NOMO-1 (cell line): ENCODE data around the gene CCL13.

Experiments
- DNase-seq, 2 experiments: peaks; one replicate each; lab custom pipeline; 2025; ENCODE audit not compliant: unreplicated experiment in 2 of 2; lab: John Stamatoyannopoulos, UW

CCL13 gene

DNA sequence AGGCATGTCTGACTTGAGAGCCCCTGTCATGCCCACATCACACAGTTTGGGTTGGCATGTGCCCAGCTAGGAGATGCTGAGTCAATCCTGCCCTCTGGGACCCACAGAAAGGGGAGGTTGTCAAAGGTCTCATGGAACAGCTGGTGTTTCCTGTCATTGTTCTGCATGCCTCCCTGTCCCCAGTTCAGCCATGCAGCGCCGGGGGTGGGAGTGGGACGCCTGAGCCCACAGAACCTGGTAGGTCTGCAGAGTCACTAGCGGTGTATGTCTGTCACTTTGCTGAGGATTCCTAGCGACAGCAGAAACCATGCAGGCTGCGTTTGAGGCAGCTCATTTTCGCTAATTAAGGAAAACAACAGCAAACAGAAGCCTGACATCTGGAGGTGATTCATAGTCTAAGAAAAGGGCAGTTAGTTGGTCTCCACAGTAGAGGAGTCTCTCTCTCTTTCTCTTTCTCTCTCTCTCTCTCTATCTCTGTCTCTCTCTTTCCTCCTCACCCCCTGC lies 26.4 kb downstream of the CCL13 start:
- DNase-seq: peak in 1 of 2 experiments; percentile 51

- no peak for DNase-seq
These were observed 26.9 kb downstream of the CCL13 start for GRCh38 chr17:34383216-34383615.

DNA sequence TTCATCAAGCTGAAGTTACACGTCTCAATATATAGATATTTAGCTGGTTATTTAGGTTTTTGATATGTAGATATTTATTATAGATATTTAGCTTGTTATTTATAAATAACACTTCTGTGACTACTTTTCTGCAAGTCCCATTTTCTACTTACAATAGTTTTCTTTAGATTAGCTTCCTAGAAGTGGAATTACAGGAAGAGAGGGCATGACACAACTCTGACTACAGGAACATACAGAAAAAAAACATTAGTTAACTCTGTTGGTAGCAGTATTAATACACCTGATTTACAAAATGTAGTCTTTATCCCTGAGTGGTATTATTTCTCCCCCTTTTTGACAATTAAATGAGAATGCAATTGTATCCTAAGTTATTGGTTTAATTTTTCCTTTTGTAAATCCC lies 28.0 kb downstream of the CCL13 start:
- no peak for DNase-seq

DNA sequence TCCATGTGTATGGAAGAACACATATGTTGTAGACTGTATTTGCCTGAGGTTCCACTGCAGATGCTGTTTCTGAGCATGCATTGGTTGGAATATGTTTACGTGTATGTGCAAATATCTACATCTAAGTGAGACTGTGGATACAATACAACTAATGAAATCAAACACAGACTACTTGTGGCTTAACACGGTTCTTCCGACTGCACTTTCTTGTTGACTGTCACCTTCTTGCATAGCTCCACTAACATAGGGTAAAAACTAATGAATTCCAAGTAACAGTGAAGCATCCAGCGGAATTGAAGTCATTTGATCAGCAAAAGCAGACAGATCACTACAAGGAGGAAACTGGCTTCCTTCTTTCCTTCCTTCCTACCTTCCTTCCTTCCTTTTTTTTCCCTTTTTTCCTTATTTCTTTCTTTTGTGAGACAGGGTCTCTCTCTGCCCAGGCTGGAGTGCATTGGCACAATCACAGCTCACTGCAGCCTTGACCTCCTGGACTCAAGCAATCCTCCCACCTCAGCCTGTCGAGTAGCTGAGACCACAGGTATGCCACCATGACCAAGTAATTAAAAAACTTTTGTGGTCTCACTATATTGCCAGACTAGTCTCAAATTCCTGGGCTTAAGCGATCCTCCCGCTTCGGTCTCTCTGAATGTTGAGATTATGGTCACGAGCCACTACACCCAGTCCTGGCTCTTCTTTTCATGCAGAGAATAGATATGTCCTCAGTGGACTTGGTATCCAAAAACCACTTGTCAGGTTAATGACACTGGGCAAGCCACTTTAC lies 28.7 kb downstream of the CCL13 start:
- no peak for DNase-seq

- no peak for DNase-seq
These were observed 30.0 kb downstream of the CCL13 start for GRCh38 chr17:34386343-34386696.

DNA sequence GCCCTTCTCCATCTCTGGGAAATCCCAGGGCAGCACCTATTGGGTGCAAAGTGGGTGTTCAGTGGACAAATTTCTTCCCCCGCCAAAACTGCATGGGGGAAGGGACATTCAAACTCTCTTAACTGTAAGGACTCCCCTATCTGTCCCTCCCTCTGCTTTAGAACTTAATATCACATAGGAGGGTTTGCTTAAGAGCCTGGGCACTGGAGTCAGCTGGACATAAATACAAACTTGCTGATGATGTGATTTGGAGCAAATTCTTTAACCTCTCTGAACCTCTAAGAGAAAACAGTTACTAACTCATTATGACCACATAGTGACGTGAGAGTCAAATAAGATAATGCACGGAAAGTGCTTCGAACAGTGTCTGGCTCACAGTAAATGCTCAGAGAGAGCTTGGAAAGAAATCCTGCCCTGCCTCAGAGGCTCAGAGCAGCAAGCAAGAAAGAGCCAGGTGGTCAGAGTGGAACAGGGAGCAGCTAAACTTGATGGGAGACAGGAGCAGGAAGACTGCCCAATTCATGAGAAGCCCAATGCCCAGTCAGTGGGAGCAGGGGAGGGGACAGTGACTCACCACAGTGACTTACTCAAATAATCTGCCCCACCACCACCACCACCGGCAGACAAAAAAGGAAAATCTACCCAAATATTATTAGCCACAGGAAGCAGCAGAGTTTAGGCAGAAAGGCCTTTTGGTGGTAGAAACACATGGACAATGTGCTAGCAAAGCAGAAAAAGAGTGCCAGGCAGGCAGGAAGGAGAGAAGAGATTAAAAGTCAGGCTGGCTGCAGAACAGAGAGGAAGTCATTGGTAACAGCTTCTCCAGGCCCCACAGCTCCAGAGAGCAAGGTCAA lies 30.6 kb downstream of the CCL13 start:
- peak; percentile 42 to 52 for DNase-seq

GRCh38 chr17:34387566-34387965 lies 31.3 kb downstream of the CCL13 start:
- no peak for DNase-seq

GRCh38 chr17:34389126-34389750 lies 33.0 kb downstream of the CCL13 start:
- DNase-seq: no peak

DNA sequence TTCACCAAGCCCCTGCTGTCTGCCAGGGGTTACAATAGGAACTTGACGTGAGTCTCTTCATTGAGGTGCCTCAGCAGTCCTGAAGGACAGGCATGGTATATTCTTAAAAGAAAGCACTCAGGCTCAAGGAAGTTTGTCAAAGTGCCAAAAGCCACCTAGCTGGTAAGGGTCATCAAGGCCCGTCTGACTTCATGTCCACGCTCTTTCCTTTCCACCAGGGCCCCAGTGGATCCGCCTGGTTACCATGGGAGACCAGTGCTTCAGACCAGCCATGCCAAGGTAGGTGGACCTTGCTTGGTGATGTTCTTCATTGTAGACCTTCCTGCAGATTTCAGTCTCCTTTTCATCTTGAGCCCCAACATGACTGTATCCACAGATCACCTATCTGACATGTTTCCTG lies 34.4 kb downstream of the CCL13 start:
- DNase-seq: no peak

DNA sequence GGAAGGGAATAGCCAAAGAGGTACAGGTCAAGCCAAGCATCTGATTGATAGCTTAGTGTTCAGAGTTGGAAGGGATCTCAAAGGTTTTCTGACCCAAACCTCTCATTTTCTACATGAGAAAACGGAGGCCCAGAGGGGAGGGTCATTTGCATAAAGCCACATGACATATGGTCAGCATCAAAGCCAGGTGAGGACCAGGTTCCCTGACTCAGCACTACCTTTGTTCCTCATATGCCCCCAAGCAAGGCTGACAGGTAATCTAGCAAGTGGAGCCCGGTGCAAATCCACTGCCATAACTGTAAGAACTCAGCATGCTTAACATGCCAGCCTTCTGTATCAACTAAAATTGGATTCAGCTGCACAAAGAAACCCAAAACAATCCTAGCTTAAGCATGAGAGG lies 35.0 kb downstream of the CCL13 start:
- DNase-seq: no peak

DNA sequence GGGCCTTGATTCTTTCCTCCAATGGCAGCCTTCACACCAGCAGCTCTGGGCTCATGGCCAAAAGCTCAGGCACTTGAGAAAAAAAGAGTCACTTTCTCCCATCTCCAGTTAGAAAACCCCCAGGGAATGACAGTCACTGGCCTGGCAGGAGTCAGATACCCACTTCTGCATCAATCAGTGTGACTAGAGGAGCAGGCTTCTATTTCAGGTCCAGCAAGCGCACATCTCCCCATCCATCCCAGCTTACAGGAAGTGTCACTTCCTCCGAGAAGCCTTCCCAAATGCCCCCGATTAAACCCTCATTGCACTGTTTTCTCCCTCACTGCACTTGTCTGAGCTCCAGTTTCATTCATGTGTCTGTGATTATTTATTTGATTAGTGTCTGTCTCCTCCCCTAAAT lies 37.1 kb downstream of the CCL13 start:
- no peak for DNase-seq

DNA sequence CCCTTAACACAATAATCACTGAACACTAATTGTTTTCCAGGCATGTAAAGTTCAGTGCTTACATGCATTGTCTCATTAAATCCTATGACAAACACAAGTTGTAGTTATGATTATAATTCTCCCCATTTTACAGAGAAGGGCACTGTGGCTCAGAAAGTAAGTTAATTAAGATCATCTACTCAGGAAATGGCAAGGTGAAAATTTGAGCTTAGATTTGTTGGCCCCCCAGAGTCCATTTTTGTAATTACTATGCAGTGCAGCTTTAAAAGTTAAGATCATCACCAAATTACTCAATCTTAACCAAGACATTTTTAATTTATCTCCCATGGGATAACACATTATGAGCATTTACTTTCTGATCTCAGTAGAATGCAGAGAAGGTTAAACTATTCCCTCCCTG lies 41.0 kb downstream of the CCL13 start:
- DNase-seq: no peak

DNA sequence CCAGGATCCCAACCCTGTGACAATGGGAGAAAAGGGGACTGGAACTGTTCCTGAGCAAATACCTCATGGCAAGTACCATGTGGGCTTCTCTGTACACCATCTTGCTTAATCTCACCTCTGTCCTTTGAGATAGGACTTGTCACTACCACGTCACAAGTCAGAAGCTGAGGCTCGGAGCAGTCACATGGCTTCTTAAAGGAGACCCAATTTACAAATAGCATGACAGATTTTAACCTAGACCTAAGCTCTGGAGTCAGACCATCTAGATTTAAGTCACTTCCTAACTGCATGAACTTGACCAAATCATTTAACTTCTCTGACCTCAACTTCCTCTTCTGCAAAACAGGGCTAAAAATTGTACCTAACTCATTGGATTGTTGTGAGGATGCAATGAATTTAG lies 42.7 kb downstream of the CCL13 start:
- peak; percentile 77 to 96 for DNase-seq

DNA sequence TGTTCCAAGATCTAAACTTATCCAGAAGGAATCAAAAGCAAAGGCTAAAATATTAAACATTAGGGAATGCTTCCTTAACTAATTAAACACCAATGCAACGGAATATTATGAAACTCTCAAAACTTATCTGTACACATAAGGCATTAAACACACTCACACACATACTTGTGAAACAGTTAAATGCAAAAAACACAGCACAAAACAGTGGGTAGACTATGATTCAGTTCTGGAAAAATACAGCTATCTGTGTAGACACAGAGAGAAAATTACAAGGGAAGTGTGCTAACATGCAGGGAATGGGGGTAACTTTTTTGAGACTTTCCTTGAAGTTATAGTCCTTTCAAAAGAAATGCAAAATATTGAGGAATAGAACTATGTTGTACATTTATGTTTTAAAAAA lies 43.4 kb downstream of the CCL13 start:
- no peak for DNase-seq

DNA sequence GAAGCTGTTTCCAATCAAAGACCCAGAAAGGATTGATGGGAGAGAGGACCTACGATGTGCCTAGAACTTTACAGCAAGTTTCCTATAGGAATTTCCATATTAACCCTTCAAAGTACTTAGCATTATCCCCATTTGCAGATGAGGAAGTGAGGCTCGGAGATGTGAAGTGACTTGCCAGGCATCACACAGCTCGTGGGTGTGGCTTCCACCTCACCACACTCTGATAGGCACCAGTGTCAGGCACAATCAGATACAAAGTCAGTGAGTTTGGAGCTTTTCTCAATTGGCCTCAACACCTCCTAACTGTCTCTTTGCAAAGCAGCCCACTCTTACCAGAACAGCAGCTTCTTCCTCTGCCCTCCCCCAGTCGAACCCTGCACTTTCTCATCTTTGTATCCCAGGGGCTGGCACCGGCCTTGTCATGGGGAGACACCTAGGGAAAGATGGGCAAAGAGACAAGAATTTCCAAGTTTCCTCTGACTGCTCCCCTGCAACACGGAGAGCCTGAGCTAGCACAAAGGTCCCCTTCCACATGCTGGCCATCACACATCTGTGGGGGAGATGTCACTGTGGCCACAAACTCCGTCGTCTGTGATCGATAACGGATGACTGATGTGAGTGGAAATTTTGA lies 44.1 kb downstream of the CCL13 start:
- no peak for DNase-seq

DNA sequence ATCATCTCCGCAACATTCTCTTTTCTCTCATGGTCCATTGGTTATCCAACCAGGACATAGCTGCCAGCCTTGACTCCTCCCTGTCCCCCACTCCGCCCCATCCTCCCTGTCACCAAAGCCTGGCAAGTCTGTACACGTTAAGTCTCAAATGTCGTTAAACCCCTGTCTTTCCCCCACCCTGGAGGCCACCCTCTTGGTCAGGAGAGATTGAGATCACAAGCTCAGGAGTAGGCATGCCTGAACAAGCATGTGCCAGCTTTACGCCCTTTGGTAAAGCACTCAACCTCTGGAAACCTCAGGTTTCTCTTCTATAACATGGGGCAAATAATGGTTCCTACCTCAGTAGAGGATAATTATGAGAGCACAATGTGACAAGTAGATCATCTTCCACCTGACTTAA lies 44.9 kb downstream of the CCL13 start:
- DNase-seq: peak in 1 of 2 experiments; percentile 21

DNA sequence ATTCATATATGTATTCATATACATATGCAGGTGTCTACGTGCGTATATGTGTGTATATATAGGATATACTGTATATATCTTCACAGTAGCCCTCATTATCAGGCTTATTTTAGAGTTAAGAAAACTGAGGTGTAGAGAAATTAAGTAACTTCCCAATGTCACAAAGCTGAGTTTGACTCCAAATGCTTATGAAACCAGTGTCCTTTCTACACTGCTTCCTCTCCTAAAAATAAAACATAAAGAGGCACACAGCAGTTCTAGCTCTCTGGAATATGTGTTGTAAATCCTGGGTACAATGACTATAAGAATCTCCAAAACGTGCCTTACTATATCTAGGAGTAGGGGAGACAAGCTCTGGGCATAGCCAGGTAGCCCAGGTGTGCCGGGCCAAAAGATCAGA lies 46.7 kb downstream of the CCL13 start:
- peak in 1 of 2 experiments; percentile 66 for DNase-seq

GRCh38 chr17:34406226-34406625 lies 49.9 kb downstream of the CCL13 start:
- DNase-seq: no peak
